22Rv1 (cell line): Measurements from ENCODE around the gene ZSCAN9.

Source experiments
- CTCF ChIP-seq: fragments of 450-650 bp; IDR thresholded peaks from 2 replicates; pipeline ENCODE4 v1.5.1; 2017; ENCODE audit warnings: mild to moderate bottlenecking
- ZFX ChIP-seq: fragments of 450-650 bp; IDR thresholded peaks from 2 replicates; pipeline ENCODE4 v1.6.1; 2017; ENCODE audit warnings: antibody characterized with exemption, borderline replicate concordance

- no peak for TF ChIP-seq CTCF
- no peak for TF ChIP-seq ZFX
These were observed 44.4 kb downstream of the ZSCAN9 start for GRCh38 chr6:28269492-28269891.
